Thyroid gland (tissue), 4 donors: ENCODE data around the gene EXOC3L1.

Experiments used
- POLR2A ChIP-seq, 2 donors: fragments of 450-650 bp; IDR thresholded peaks; one replicate each; pipeline ENCODE4 v1.6.1; 2017; ENCODE audit warnings: antibody characterized with exemption in 2 of 2, mild to moderate bottlenecking in 2 of 2, moderate library complexity in 1 of 2
- TF ChIP-seq, protein P1 (sequence below), 6 experiments: fragments of 200-600 bp in 3 of 6; fragments of 450-650 bp in 3 of 6; sonication (generic) in 3 of 6; IDR thresholded peaks; one replicate each; pipeline ENCODE4 v1.5.1; 2016 to 2019; ENCODE audit warnings: antibody characterized with exemption in 6 of 6, mild to moderate bottlenecking in 2 of 6, inconsistent platforms in 1 of 6, moderate library complexity in 1 of 6

DNA sequence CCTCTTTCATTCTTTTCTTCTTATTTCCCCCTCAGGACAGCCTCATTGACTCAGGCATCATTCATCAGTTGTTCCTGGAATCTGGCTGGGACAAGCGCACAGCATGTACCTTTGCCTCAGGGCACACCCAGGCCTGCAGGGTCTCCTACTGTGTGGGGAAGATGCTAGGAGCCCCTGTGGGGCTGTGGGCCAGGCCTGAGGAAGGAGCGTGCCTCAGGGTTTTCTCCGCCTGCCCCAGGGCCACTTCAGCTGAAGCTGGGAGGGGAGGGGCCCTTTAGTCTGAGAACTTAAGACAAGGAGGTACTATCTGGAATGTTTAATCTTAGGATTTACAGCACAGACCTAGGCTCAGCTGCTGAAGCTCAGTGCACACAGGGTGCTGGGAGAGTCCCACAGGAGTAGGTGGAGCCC is 16.9 kb upstream of the EXOC3L1 start:
- TF ChIP-seq, protein P1, sequence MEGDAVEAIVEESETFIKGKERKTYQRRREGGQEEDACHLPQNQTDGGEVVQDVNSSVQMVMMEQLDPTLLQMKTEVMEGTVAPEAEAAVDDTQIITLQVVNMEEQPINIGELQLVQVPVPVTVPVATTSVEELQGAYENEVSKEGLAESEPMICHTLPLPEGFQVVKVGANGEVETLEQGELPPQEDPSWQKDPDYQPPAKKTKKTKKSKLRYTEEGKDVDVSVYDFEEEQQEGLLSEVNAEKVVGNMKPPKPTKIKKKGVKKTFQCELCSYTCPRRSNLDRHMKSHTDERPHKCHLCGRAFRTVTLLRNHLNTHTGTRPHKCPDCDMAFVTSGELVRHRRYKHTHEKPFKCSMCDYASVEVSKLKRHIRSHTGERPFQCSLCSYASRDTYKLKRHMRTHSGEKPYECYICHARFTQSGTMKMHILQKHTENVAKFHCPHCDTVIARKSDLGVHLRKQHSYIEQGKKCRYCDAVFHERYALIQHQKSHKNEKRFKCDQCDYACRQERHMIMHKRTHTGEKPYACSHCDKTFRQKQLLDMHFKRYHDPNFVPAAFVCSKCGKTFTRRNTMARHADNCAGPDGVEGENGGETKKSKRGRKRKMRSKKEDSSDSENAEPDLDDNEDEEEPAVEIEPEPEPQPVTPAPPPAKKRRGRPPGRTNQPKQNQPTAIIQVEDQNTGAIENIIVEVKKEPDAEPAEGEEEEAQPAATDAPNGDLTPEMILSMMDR (IDR thresholded peaks at IDR 0.05) = no peak
- no peak for TF ChIP-seq POLR2A (IDR thresholded peaks at IDR 0.05)
